Ovary (tissue), 9 donors: ENCODE measurements around the gene CRACR2B. TPM values are rescaled to one million over a fixed set of nuclear protein-coding genes. Genes with fewer than 3 reads are reported as not detected.

ENCODE experiments used
- DNase-seq, 5 donors: peaks; one replicate each; pipeline ENCODE4 v3.0.0-alpha.2; 2019 to 2020
- H3K27ac ChIP-seq, 2 donors: fragments of 200-600 bp; one replicate each; pipeline versions ENCODE4 v1.5.1 to v1.8.0; 2019 to 2022
- H3K27me3 ChIP-seq: fragments of 200-600 bp; one replicate; pipeline ENCODE4 v1.8.0; 2022
- H3K36me3 ChIP-seq: fragments of 200-600 bp; sonication (generic); one replicate; pipeline ENCODE4 v1.5.1; 2019
- H3K4me1 ChIP-seq: one replicate; pipeline ENCODE4 v1.8.1; 2013; ENCODE audit warnings: mild to moderate bottlenecking, moderate library complexity; ENCODE audit not compliant: insufficient read depth
- H3K4me3 ChIP-seq: fragments of 200-600 bp; sonication (generic); one replicate; pipeline ENCODE4 v1.5.1; 2017
- H3K9me3 ChIP-seq, 2 donors: fragments of 200-600 bp in 1 of 2; sonication (generic) in 1 of 2; one replicate each; pipeline versions ENCODE4 v1.5.1 to v1.8.1; 2013 to 2019; ENCODE audit warnings: mild to moderate bottlenecking in 1 of 2, moderate library complexity in 1 of 2
- CTCF ChIP-seq, 3 donors: fragments of 450-650 bp in 2 of 3; fragments of 200-600 bp in 1 of 3; IDR thresholded peaks; one replicate each; pipeline versions ENCODE4 v1.5.1 to v1.8.0; 2016 to 2022; ENCODE audit warnings: antibody characterized with exemption in 3 of 3, mild to moderate bottlenecking in 1 of 3
- EP300 ChIP-seq: sonication (generic); formaldehyde crosslinking; IDR thresholded peaks from one replicate; pipeline ENCODE4 v1.6.1; 2017; ENCODE audit warnings: antibody characterized with exemption
- POLR2A ChIP-seq: fragments of 450-650 bp; IDR thresholded peaks from one replicate; pipeline ENCODE4 v1.6.1; 2017; ENCODE audit warnings: antibody characterized with exemption, mild to moderate bottlenecking, moderate library complexity
- WGBS, 3 donors: extraction: QIAGEN DNeasy Blood & Tissue Kit in 1 of 3; methylation state at CpG; one replicate each; pipeline versions ENCODE4 v1.1.5 to v1.1.7; 2013 to 2017; 5-methylcytosine and 5-hydroxymethylcytosine counted together
- intact Hi-C, 4 donors: fragments of 100-400 bp; cut with DNase I; formaldehyde crosslinking; loops; one replicate each; pipeline versions ENCODE4 v1.11.0 to v1.15.1; 2022 to 2023
- polyA plus RNA-seq, 2 donors: library from polyadenylated mRNA; stranded (reverse); fragments of 200-250 nt in 1 of 2; fragments of 350-450 nt in 1 of 2; fragmentation: Illumina TruSeq in 1 of 2; extraction: RNeasy Lipid Tissue Mini Kit (QIAGEN cat#74804) in 1 of 2; gene quantifications; one replicate each; pipeline ENCODE4 v1.2.3, GENCODE V29; 2013 to 2014
- total RNA-seq, 7 donors: library from RNA; depleted of rRNA in 2 of 7; stranded (reverse); fragments of >200 nt in 2 of 7; fragmentation: NEBNext Ultra II Directional in 3 of 7; extraction: Animal tissue kit (Norgen Biotek cat#: 25700) in 3 of 7; gene quantifications; one replicate each; pipeline versions ENCODE4 v1.1.0 to v1.2.4, GENCODE V29; 2016 to 2023
- donor health status: DM: no; HTN: no; CAD: no; lungs with moderate emphysema.
- donor health status: DM: no; HTN: no; CAD: no.
- donor health status: Bipolar disorder and iron deficiency.
- donor health status: DM: yes; HTN: yes; CAD: no.
- donor health status: DM: no; HTN: no; CAD: no.
- donor health status: DM: yes; HTN: yes; CAD: no.

CRACR2B gene
- total and polyA plus RNA-seq, 9 donors = 0.18 to 6.5 (median 3.9) TPM

- Histone ChIP-seq H3K27ac (peak within 1 kb of the TSS; percentile 92 to 95), H3K9me3 (no peaks in the 10 kb centered on the region), H3K27me3 (no peaks in the 10 kb centered on the region), H3K4me1 (peaks cover 12% of the 10 kb centered on the region), H3K4me3 (peak within 1 kb of the TSS; percentile 83), H3K36me3 (no peaks in the 10 kb centered on the region)
- DNase-seq = peak; percentile 98 to 99 (median 99)
- intact Hi-C loops = loop anchor here in 1 of 4 donors (5.0 kb wide), 1 partner anchor 33 kb away; the partner anchor contains the start of genes POLR2L and TSPAN4
- TF ChIP-seq CTCF (IDR thresholded peaks at IDR 0.05) (peak in 2 of 3 donors; percentile 19 to 37), EP300 (peak; percentile 34), POLR2A (peak; percentile 97)
- WGBS, 3 donors = 0 to 1% (median 0%) methylated on average over 65 to 81 of the region's 81 CpGs
These were observed 18.3 kb upstream of the CRACR2B start, which contains the start of gene RPLP2 for GRCh38 chr11:809287-810039. Gene RPLP2, plus strand, starts transcription at chr11:809967. Its CDS starts 268 bp downstream, at chr11:810235.

GRCh38 chr11:810040-810567 is 17.6 kb upstream of the CRACR2B start:
- no peak for DNase-seq
- TF ChIP-seq EP300 (no peak), CTCF (IDR thresholded peaks at IDR 0.05) (no peak), POLR2A (no peak)
- Histone ChIP-seq H3K4me1 (peaks cover 11% of the 10 kb centered on the region), H3K27ac (peak overlapping the region; percentile 92 to 95), H3K27me3 (no peaks in the 10 kb centered on the region), H3K36me3 (no peaks in the 10 kb centered on the region), H3K9me3 (no peaks in the 10 kb centered on the region), H3K4me3 (peak overlapping the region; percentile 83)
- intact Hi-C loops = no loop called here
- 0% methylated on average over 45 to 55 of the region's 55 CpGs for WGBS, 3 donors

GRCh38 chr11:811446-812245 is 16.1 kb upstream of the CRACR2B start:
- TF ChIP-seq CTCF (IDR thresholded peaks at IDR 0.05) = no peak
- TF ChIP-seq POLR2A = no peak
- no peak for TF ChIP-seq EP300
- no peaks in the 10 kb centered on the region for H3K9me3 ChIP-seq
- no peak overlapping the region for H3K27ac ChIP-seq
- intact Hi-C loops = no loop called here
- H3K4me3 ChIP-seq = no peak overlapping the region
- peaks cover 10% of the 10 kb centered on the region for H3K4me1 ChIP-seq
- WGBS, 3 donors = 61 to 70% (median 65%) methylated on average over 14 of the region's 14 CpGs
- no peaks in the 10 kb centered on the region for H3K27me3 ChIP-seq
- DNase-seq = no peak
- H3K36me3 ChIP-seq = no peaks in the 10 kb centered on the region

GRCh38 chr11:812390-812789 is 15.3 kb upstream of the CRACR2B start:
- no peaks in the 10 kb centered on the region for H3K9me3 ChIP-seq
- no peak overlapping the region for H3K27ac ChIP-seq
- intact Hi-C loops = no loop called here
- no peaks in the 10 kb centered on the region for H3K27me3 ChIP-seq
- TF ChIP-seq EP300 (no peak), CTCF (IDR thresholded peaks at IDR 0.05) (no peak), POLR2A (no peak)
- H3K4me1 ChIP-seq = peaks cover 10% of the 10 kb centered on the region
- no peaks in the 10 kb centered on the region for H3K36me3 ChIP-seq
- no peak overlapping the region for H3K4me3 ChIP-seq
- WGBS, 3 donors = 68 to 86% (median 79%) methylated on average over 3 of the region's 3 CpGs
- DNase-seq = no peak
